HCT116 (cell line): ENCODE data around the gene GPRC5D. TPM values are rescaled to one million over a fixed set of nuclear protein-coding genes. Genes with fewer than 3 reads are reported as not detected.

ENCODE experiments used
- ATAC-seq: fragments of 200-7000 bp; cut with Tn5 transposase; 2 replicates; pipeline ENCODE4 v1.9.1; 2020; ENCODE audit warnings: mild to moderate bottlenecking, moderate library complexity
- BruUV-seq: library from RNA; stranded (reverse); fragments of 400-500 nt; replicated peaks from 2 replicates; lab custom pipeline; 2021; lab: Mats Ljungman, UMichigan
- CTCF ChIA-PET: fragments of 300-600 bp; sonication (Branson Sonifier 250); formaldehyde crosslinking; loops from one replicate; lab custom pipeline; 2021; ENCODE audit warnings: antibody characterized with exemption; lab: Charles Lee
- POLR2A ChIA-PET: fragments of 300-600, 350-600 bp; sonication (Branson Sonifier 250); formaldehyde crosslinking; loops from one replicate; lab custom pipeline; 2021; ENCODE audit warnings: antibody characterized with exemption; lab: Charles Lee
- RAD21 ChIA-PET, 2 experiments: fragments of 300-600 bp; sonication (Branson Sonifier 250); formaldehyde crosslinking; loops; one replicate each; lab custom pipeline; 2023; ENCODE audit warnings: low total read pairs in 2 of 2; ENCODE audit not compliant: uncharacterized antibody in 2 of 2, unreplicated experiment in 2 of 2, low non-redundant PET in 1 of 2; lab: Charles Lee
- DNase-seq: peaks from one replicate; pipeline ENCODE4 v3.0.0-alpha.2; 2010; ENCODE audit warnings: low read depth, low spot score
- H2AFZ ChIP-seq: fragments of 200-600 bp; shearing (Covaris generic), sonication (generic); 2 replicates; pipeline ENCODE4 v1.6.1; 2017; ENCODE audit warnings: low read depth, mixed run types, mixed read lengths, antibody characterized with exemption, low read length; ENCODE audit not compliant: poor library complexity, severe bottlenecking
- H3K27ac ChIP-seq: 2 replicates; pipeline ENCODE4 v1.5.1; 2012; ENCODE audit warnings: low read depth, low read length
- H3K27me3 ChIP-seq: fragments of 200-600 bp; sonication (generic); 2 replicates; pipeline ENCODE4 v1.6.1; 2016; ENCODE audit warnings: mixed run types, low read length, mixed read lengths; ENCODE audit not compliant: insufficient read depth
- H3K36me3 ChIP-seq, 2 experiments: fragments of 200-500 bp in 1 of 2; fragments of 200-600 bp in 1 of 2; sonication (Bioruptor generic) in 1 of 2; sonication (generic) in 1 of 2; 2 replicates each; pipeline versions ENCODE4 v1.5.1 to v1.6.1; 2014 to 2016; ENCODE audit warnings: low read length in 2 of 2, inconsistent platforms in 1 of 2, mixed read lengths in 1 of 2, mixed run types in 1 of 2; ENCODE audit not compliant: insufficient read depth in 2 of 2, control insufficient read depth in 1 of 2
- H3K4me1 ChIP-seq, 2 experiments: fragments of 200-600 bp in 1 of 2; sonication (generic) in 1 of 2; 2 replicates each; pipeline versions ENCODE4 v1.5.1 to v1.6.1; 2012 to 2017; ENCODE audit warnings: low read length in 2 of 2, inconsistent platforms in 1 of 2, mild to moderate bottlenecking in 1 of 2, mixed read lengths in 1 of 2, mixed run types in 1 of 2, moderate library complexity in 1 of 2; ENCODE audit not compliant: insufficient read depth in 2 of 2, control insufficient read depth in 1 of 2
- H3K4me2 ChIP-seq: fragments of 200-600 bp; sonication (generic); 2 replicates; pipeline ENCODE4 v1.6.1; 2017; ENCODE audit warnings: mixed run types, low read length, mixed read lengths
- H3K4me3 ChIP-seq, 2 experiments: fragments of 200-600 bp in 1 of 2; sonication (generic) in 1 of 2; replicated peaks in 1 of 2; 2 replicates each; pipeline ENCODE4 v1.5.1; 2011 to 2016; ENCODE audit warnings: low read length in 2 of 2, control low read depth in 1 of 2, low read depth in 1 of 2, mild to moderate bottlenecking in 1 of 2, mixed read lengths in 1 of 2, mixed run types in 1 of 2
- H3K79me2 ChIP-seq: fragments of 200-600 bp; sonication (generic); 2 replicates; pipeline ENCODE4 v1.6.1; 2017; ENCODE audit warnings: mild to moderate bottlenecking, mixed run types, low read length, moderate library complexity, mixed read lengths; ENCODE audit not compliant: insufficient read depth
- H3K9ac ChIP-seq: fragments of 200-600 bp; sonication (generic); 2 replicates; pipeline ENCODE4 v1.6.1; 2016; ENCODE audit warnings: low read length, mixed read lengths
- H3K9me2 ChIP-seq: fragments of 200-600 bp; sonication (generic), shearing (Covaris generic); 2 replicates; pipeline ENCODE4 v1.6.1; 2017; ENCODE audit warnings: mixed run types, mild to moderate bottlenecking, moderate library complexity; ENCODE audit not compliant: insufficient read depth
- H3K9me3 ChIP-seq, 2 experiments: fragments of 200-500 bp in 1 of 2; fragments of 200-600 bp in 1 of 2; sonication (Bioruptor generic) in 1 of 2; sonication (generic) in 1 of 2; 2 replicates each; pipeline ENCODE4 v1.6.1; 2014 to 2017; ENCODE audit warnings: low read length in 2 of 2, mixed read lengths in 2 of 2, inconsistent platforms in 1 of 2, low read depth in 1 of 2, mild to moderate bottlenecking in 1 of 2, mixed run types in 1 of 2, moderate library complexity in 1 of 2; ENCODE audit not compliant: control insufficient read depth in 1 of 2, insufficient read depth in 1 of 2
- H4K20me1 ChIP-seq: fragments of 200-600 bp; sonication (generic), shearing (Covaris generic); 2 replicates; pipeline ENCODE4 v1.6.1; 2017; ENCODE audit warnings: mixed run types, mild to moderate bottlenecking, moderate library complexity; ENCODE audit not compliant: insufficient read depth
- CBX3 ChIP-seq: IDR thresholded peaks from 2 replicates; pipeline ENCODE4 v1.6.1; 2012; ENCODE audit warnings: low read depth
- CTCF ChIP-seq, 3 experiments: fragments of 200-600 bp in 1 of 3; sonication (generic) in 1 of 3; IDR thresholded peaks in 2 of 3; conservative IDR thresholded peaks in 1 of 3; 2 replicates each; pipeline ENCODE4 v1.5.1; 2012 to 2017; ENCODE audit warnings: low read depth in 2 of 3, low read length in 2 of 3, antibody characterized with exemption in 1 of 3, borderline replicate concordance in 1 of 3, control low read depth in 1 of 3, mild to moderate bottlenecking in 1 of 3, mixed read lengths in 1 of 3, mixed run types in 1 of 3, moderate library complexity in 1 of 3; ENCODE audit not compliant: insufficient read depth in 1 of 3
- EZH2 ChIP-seq: fragments of 200-600 bp; sonication (generic); IDR thresholded peaks from 2 replicates; pipeline ENCODE4 v1.6.1; 2017; ENCODE audit warnings: antibody characterized with exemption, mixed run types
- POLR2A ChIP-seq: IDR thresholded peaks from 2 replicates; pipeline ENCODE4 v1.7.0; 2011; ENCODE audit warnings: borderline replicate concordance; ENCODE audit not compliant: insufficient read depth, insufficient read length; ENCODE audit errors: extremely low read depth
- POLR2AphosphoS5 ChIP-seq: IDR thresholded peaks from 2 replicates; pipeline ENCODE4 v1.6.1; 2011; ENCODE audit warnings: mild to moderate bottlenecking, low read depth, low read length, moderate library complexity
- RAD21 ChIP-seq: IDR thresholded peaks from 2 replicates; pipeline ENCODE4 v1.6.1; 2012; ENCODE audit warnings: low read depth, mild to moderate bottlenecking
- SP1 ChIP-seq: IDR thresholded peaks from 2 replicates; pipeline ENCODE4 v1.6.1; 2012; ENCODE audit warnings: low read depth
- TCF7L2 ChIP-seq: IDR thresholded peaks from 2 replicates; pipeline ENCODE4 v1.7.0; 2011; ENCODE audit warnings: borderline replicate concordance, inconsistent platforms; ENCODE audit not compliant: insufficient read depth, insufficient read length; ENCODE audit errors: extremely low read depth
- YY1 ChIP-seq: IDR thresholded peaks from 2 replicates; pipeline ENCODE4 v1.6.1; 2011; ENCODE audit warnings: low read length, low read depth, moderate library complexity, mild to moderate bottlenecking; ENCODE audit not compliant: insufficient replicate concordance; ENCODE audit errors: extremely low read depth
- ZNF274 ChIP-seq: fragments of 200-500 bp; sonication (Bioruptor generic); IDR thresholded peaks from 2 replicates; pipeline ENCODE4 v1.6.1; 2014; ENCODE audit warnings: mild to moderate bottlenecking, low read depth, low read length, inconsistent platforms
- intact Hi-C: fragments of 100-400 bp; cut with micrococcal nuclease; formaldehyde crosslinking; loops from 2 replicates; pipeline ENCODE4 v1.10.0; 2022
- total RNA-seq: library from RNA; stranded (reverse); gene quantifications from one replicate; pipeline ENCODE4 v1.2.1, GENCODE V29; 2021; ENCODE audit not compliant: unreplicated experiment
- TF ChIP-seq, protein P1 (sequence below): IDR thresholded peaks from 2 replicates; pipeline ENCODE4 v1.6.1; 2011; ENCODE audit warnings: mild to moderate bottlenecking, low read length, moderate library complexity; ENCODE audit not compliant: insufficient replicate concordance; ENCODE audit errors: extremely low read depth

GPRC5D gene
- total RNA-seq, 1 experiment from 2014 or later: not detected

DNA sequence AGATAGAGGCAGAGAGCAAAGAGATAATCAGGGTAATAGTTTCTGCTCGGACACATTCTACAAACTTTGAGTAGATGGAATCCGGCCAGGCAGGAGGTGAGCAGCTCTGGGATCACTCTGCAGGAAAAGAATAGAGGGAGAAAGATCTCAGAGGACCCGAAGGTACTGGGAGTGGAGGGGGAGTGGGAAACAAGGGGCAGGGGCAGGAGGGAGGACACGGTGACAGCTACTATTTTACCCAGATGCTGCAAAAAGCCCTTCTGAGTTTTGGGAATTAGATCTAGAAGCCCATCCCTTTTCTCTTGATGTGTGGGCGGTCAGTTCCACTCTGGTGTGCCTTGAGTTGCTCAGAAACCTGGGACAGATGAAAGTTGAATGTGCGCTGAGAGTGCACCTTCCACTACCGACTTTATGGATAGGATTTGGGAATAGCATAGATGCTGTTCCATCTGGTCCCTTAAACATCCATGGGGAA, 60.1 kb downstream of the GPRC5D start (continued):
- no peak for TF ChIP-seq TCF7L2
- TF ChIP-seq EZH2: no peak

- no TSS peak for BruUV-seq
- Histone ChIP-seq H3K4me1 (peaks cover 56 to 90% of the 10 kb centered on the region in 2 experiments), H3K27ac (peak within 1 kb of the TSS; percentile 93), H3K9me2 (no peaks in the 10 kb centered on the region), H4K20me1 (0 out of 2 replicates have a peak, but pooled peaks cover 5% of the 10 kb centered on the region), H3K4me2 (peak within 1 kb of the TSS; percentile 97), H3K27me3 (no peaks in the 10 kb centered on the region), H3K9me3 (no peaks in the 10 kb centered on the region), H3K36me3 (peaks cover 0 to 19% of the 10 kb centered on the region in 2 experiments; a peak in 1 of 4 replicates), H3K9ac (peak within 1 kb of the TSS; percentile 89), H3K79me2 (peaks cover 52% of the 10 kb centered on the region), H2AFZ (no peak within 1 kb of the TSS), H3K4me3 (peak within 1 kb of the TSS; percentile 59 to 91)
- intact Hi-C loops: loop anchor here (1.0 to 10.0 kb wide), 6 partner anchors 19 to 166 kb away; partner anchors contain the start of genes APOLD1 and DDX47
- ChIA-PET CTCF (interaction anchor here (0.8 to 3.7 kb wide), 5 partner anchors 19 to 102 kb away, joined by 3 to 29 read pairs (median 3); no protein-coding TSS in a partner anchor), RAD21 (interaction anchor here (0.6 to 2.0 kb wide), 4 partner anchors 19 to 79 kb away, joined by 3 to 12 read pairs (median 7); partner anchors contain the start of gene DDX47 (in 1 of the 2)), POLR2A (interaction anchor here (0.5 to 3.9 kb wide), 25 partner anchors 9 to 1261 kb away, joined by 3 to 66 read pairs (median 5); no protein-coding TSS in a partner anchor)
- no peak for TF ChIP-seq CBX3
- TF ChIP-seq RAD21: no peak
- peak; percentile 17 for TF ChIP-seq YY1
- TF ChIP-seq, protein P1, sequence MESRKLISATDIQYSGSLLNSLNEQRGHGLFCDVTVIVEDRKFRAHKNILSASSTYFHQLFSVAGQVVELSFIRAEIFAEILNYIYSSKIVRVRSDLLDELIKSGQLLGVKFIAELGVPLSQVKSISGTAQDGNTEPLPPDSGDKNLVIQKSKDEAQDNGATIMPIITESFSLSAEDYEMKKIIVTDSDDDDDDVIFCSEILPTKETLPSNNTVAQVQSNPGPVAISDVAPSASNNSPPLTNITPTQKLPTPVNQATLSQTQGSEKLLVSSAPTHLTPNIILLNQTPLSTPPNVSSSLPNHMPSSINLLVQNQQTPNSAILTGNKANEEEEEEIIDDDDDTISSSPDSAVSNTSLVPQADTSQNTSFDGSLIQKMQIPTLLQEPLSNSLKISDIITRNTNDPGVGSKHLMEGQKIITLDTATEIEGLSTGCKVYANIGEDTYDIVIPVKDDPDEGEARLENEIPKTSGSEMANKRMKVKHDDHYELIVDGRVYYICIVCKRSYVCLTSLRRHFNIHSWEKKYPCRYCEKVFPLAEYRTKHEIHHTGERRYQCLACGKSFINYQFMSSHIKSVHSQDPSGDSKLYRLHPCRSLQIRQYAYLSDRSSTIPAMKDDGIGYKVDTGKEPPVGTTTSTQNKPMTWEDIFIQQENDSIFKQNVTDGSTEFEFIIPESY: peak; percentile 60
- no peak for TF ChIP-seq EZH2
- no peak for TF ChIP-seq SP1
- TF ChIP-seq POLR2AphosphoS5: peak; percentile 97
- TF ChIP-seq CTCF (IDR thresholded peaks at IDR 0.05 in 2 of 3, conservative IDR thresholded peaks at IDR 0.05 in 1 of 3; ENCODE audit: borderline replicate concordance in 1 of 3, insufficient read depth in 1 of 3, low read depth in 2 of 3, low read length in 2 of 3): peak in 2 of 3 experiments; percentile 9 to 12; a peak in 1 of 6 replicates
- no peak for TF ChIP-seq ZNF274
- TF ChIP-seq TCF7L2: peak; percentile 44
- TF ChIP-seq POLR2A: peak; percentile 24
- ATAC-seq: peak; percentile 80
- DNase-seq: peak; percentile 96
These were observed 60.7 kb downstream of the GPRC5D start, which contains the start of gene GPRC5A for GRCh38 chr12:12891080-12891880. GPRC5A (plus strand) TSS chr12:12891562; CDS start chr12:12908250, 16,688 bp downstream.
